Left lung (tissue), 10 donors: ENCODE measurements around the gene HNRNPF. TPM values are rescaled to one million over a fixed set of nuclear protein-coding genes. Genes with fewer than 3 reads are reported as not detected.

ENCODE experiments used
- ATAC-seq: fragments of 200-7000 bp; cut with Tn5 transposase; one replicate; pipeline ENCODE4 v1.9.1; 2020; ENCODE audit warnings: moderate library complexity
- DNase-seq, 4 donors: peaks; one replicate each; pipeline ENCODE4 v3.0.0-alpha.2; 2013 to 2020
- H3K27ac ChIP-seq, 2 donors: fragments of 200-600 bp; sonication (generic) in 1 of 2; one replicate each; pipeline versions ENCODE4 v1.5.0 to v1.8.0; 2020 to 2021
- H3K27me3 ChIP-seq, 2 donors: fragments of 200-600 bp; sonication (generic) in 1 of 2; one replicate each; pipeline versions ENCODE4 v1.5.0 to v1.8.0; 2020 to 2021
- H3K36me3 ChIP-seq, 2 donors: fragments of 200-600 bp; sonication (generic) in 1 of 2; one replicate each; pipeline versions ENCODE4 v1.5.0 to v1.8.0; 2020 to 2021
- H3K4me1 ChIP-seq, 2 donors: fragments of 200-600 bp; one replicate each; pipeline ENCODE4 v1.8.0; 2021
- H3K4me3 ChIP-seq, 2 donors: fragments of 200-600 bp; sonication (generic) in 1 of 2; one replicate each; pipeline versions ENCODE4 v1.5.0 to v1.8.0; 2020 to 2021; ENCODE audit warnings: mild to moderate bottlenecking in 1 of 2
- H3K9me3 ChIP-seq, 2 donors: fragments of 200-600 bp; sonication (generic) in 1 of 2; one replicate each; pipeline versions ENCODE4 v1.5.0 to v1.8.0; 2020 to 2021
- CTCF ChIP-seq, 2 donors: fragments of 200-600 bp; sonication (generic) in 1 of 2; IDR thresholded peaks; one replicate each; pipeline versions ENCODE4 v1.5.0 to v1.8.0; 2021; ENCODE audit warnings: antibody characterized with exemption in 2 of 2
- intact Hi-C, 2 donors: fragments of 100-400 bp; cut with DNase I; formaldehyde crosslinking; loops; one replicate each; pipeline versions ENCODE4 v1.11.2 to v1.14.2; 2022
- polyA plus RNA-seq, 6 donors: library from polyadenylated mRNA; unstranded; fragments of 120-200 nt; gene quantifications; one replicate each; pipeline ENCODE4 v1.2.1, GENCODE V29; 2013; ENCODE audit not compliant: insufficient read length in 6 of 6
- total RNA-seq, 2 donors: library from RNA; stranded (reverse); fragmentation: NEBNext Ultra II Directional; extraction: Animal tissue kit (Norgen Biotek cat#: 25700); gene quantifications; one replicate each; pipeline ENCODE4 v1.2.1, GENCODE V29; 2021
- donor health status: DM: no; HTN: yes; CAD: no.
- donor health status: DM: no; HTN: no; CAD: no.

Gene HNRNPF
- total and polyA plus RNA-seq, 8 donors: 161 to 230 (median 175) TPM

- Histone ChIP-seq H3K27ac (no peak overlapping the region), H3K4me3 (no peak overlapping the region), H3K9me3 (no peaks in the 10 kb centered on the region), H3K4me1 (peaks cover 0 to 10% of the 10 kb centered on the region in 2 donors), H3K27me3 (no peaks in the 10 kb centered on the region), H3K36me3 (no peaks in the 10 kb centered on the region)
- DNase-seq: no peak
- intact Hi-C loops: no loop called here
- no peak for TF ChIP-seq CTCF (IDR thresholded peaks at IDR 0.05)
- ATAC-seq: no peak
Measured at GRCh38 chr10:43444323-43444722, 35.3 kb upstream of the HNRNPF start.

GRCh38 chr10:43440463-43441134, 31.6 kb upstream of the HNRNPF start:
- intact Hi-C loops: no loop called here
- DNase-seq (no peak), ATAC-seq (no peak)
- Histone ChIP-seq H3K36me3 (no peaks in the 10 kb centered on the region), H3K27ac (peak overlapping the region in 1 of 2 donors; percentile 48), H3K27me3 (no peaks in the 10 kb centered on the region), H3K4me1 (peaks cover 6 to 27% of the 10 kb centered on the region in 2 donors), H3K4me3 (no peak overlapping the region), H3K9me3 (no peaks in the 10 kb centered on the region)
- no peak for TF ChIP-seq CTCF (IDR thresholded peaks at IDR 0.05)

- H3K27ac ChIP-seq: peak overlapping the region; percentile 98 to 99
- intact Hi-C loops: loop anchor here in 1 of 2 donors (5.0 kb wide), 1 partner anchor 40 kb away; no protein-coding TSS in a partner anchor
- H3K9me3 ChIP-seq: no peaks in the 10 kb centered on the region
- H3K36me3 ChIP-seq: no peaks in the 10 kb centered on the region
- no peaks in the 10 kb centered on the region for H3K27me3 ChIP-seq
- peaks cover 6 to 37% of the 10 kb centered on the region in 2 donors for H3K4me1 ChIP-seq
- peak overlapping the region; percentile 57 to 68 for H3K4me3 ChIP-seq
- TF ChIP-seq CTCF (IDR thresholded peaks at IDR 0.05): no peak
- ATAC-seq (peak; percentile 4), DNase-seq (peak in 1 of 4 donors; percentile 64)
Measured at GRCh38 chr10:43437141-43437870, 28.3 kb upstream of the HNRNPF start.

GRCh38 chr10:43436291-43437140, 27.5 kb upstream of the HNRNPF start, which contains the start of gene ZNF487:
Gene ZNF487 (plus strand): TSS chr10:43437111. CDS start chr10:43475814, 38,703 bp downstream.
- peak; percentile 91 to 98 (median 95) for DNase-seq
- peak; percentile 98 for ATAC-seq
- Histone ChIP-seq H3K4me3 (peak within 1 kb of the TSS; percentile 57 to 68), H3K27me3 (no peaks in the 10 kb centered on the region), H3K4me1 (peaks cover 6 to 44% of the 10 kb centered on the region in 2 donors), H3K27ac (peak within 1 kb of the TSS; percentile 98 to 99), H3K9me3 (no peaks in the 10 kb centered on the region), H3K36me3 (no peaks in the 10 kb centered on the region)
- TF ChIP-seq CTCF (IDR thresholded peaks at IDR 0.05): no peak
- intact Hi-C loops: loop anchor here in 1 of 2 donors (5.0 kb wide), 1 partner anchor 39 kb away; no protein-coding TSS in a partner anchor
